GM12878 (cell line): Measurements from ENCODE around the gene TPM4. TPM values are rescaled to one million over a fixed set of nuclear protein-coding genes. Genes with fewer than 3 reads are reported as not detected.

ENCODE experiments used
- ATAC-seq: fragments of 200-7000 bp; cut with Tn5 transposase; 3 replicates; pipeline ENCODE4 v1.9.1; 2020; ENCODE audit warnings: mild to moderate bottlenecking, moderate library complexity
- BruUV-seq: library from RNA; stranded (reverse); fragments of 400-500 nt; replicated peaks from 2 replicates; lab custom pipeline; 2021; lab: Mats Ljungman, UMichigan
- CTCF ChIA-PET: fragments of 300-600 bp; sonication (Branson Sonifier 250); formaldehyde crosslinking; extraction: SDS; loops from one replicate; lab custom pipeline; 2021; ENCODE audit warnings: inconsistent platforms; lab: Yijun Ruan, JAX
- POLR2A ChIA-PET: fragments of 350-600 bp; formaldehyde crosslinking; extraction: SDS; loops from one replicate; lab custom pipeline; 2021; ENCODE audit warnings: inconsistent platforms; lab: Charles Lee
- RAD21 ChIA-PET: fragments of 300-600 bp; sonication (Branson Sonifier 250); formaldehyde crosslinking; loops from one replicate; lab custom pipeline; 2023; ENCODE audit warnings: antibody characterized with exemption; ENCODE audit not compliant: unreplicated experiment; lab: Charles Lee
- SMC1A ChIA-PET: fragments of 300-600 bp; sonication (Branson Sonifier 250); formaldehyde crosslinking; loops from one replicate; lab custom pipeline; 2023; ENCODE audit not compliant: unreplicated experiment, uncharacterized antibody; lab: Charles Lee
- DNase-seq: peaks from one replicate; pipeline ENCODE4 v3.0.0-alpha.2; 2011; ENCODE audit warnings: low read depth, low spot score
- FAIRE-seq: peaks from 3 replicates; lab custom pipeline; 2011; peaks lifted over from hg19 to GRCh38; lab: Jason Lieb, UNC
- H2AFZ ChIP-seq: 2 replicates; pipeline ENCODE4 v1.6.0; 2011; ENCODE audit warnings: low read depth, low read length, control low read depth; ENCODE audit not compliant: control insufficient read depth
- H3K27ac ChIP-seq: 2 replicates; pipeline ENCODE4 v1.5.1; 2011; ENCODE audit warnings: control low read depth; ENCODE audit not compliant: control insufficient read depth, insufficient read depth
- H3K27me3 ChIP-seq, 2 experiments: replicated peaks in 1 of 2; 2 replicates each; pipeline versions ENCODE4 v1.6.0 to v1.6.1; 2011; ENCODE audit warnings: low read length in 1 of 2; ENCODE audit not compliant: control insufficient read depth in 2 of 2, insufficient read depth in 2 of 2
- H3K36me3 ChIP-seq, 2 experiments: 2 replicates each; pipeline ENCODE4 v1.5.1; 2011; ENCODE audit warnings: low read length in 1 of 2; ENCODE audit not compliant: control insufficient read depth in 2 of 2, insufficient read depth in 2 of 2
- H3K4me1 ChIP-seq: 2 replicates; pipeline ENCODE4 v1.6.1; 2011; ENCODE audit warnings: mild to moderate bottlenecking, low read length, moderate library complexity, mixed read lengths; ENCODE audit not compliant: control insufficient read depth, insufficient read depth
- H3K4me2 ChIP-seq: 2 replicates; pipeline ENCODE4 v1.6.0; 2011; ENCODE audit warnings: control low read depth; ENCODE audit not compliant: control insufficient read depth, insufficient read depth
- H3K4me3 ChIP-seq: fragments of 200-600 bp; sonication (generic); 2 replicates; pipeline ENCODE4 v1.5.1; 2016
- H3K79me2 ChIP-seq: 2 replicates; pipeline ENCODE4 v1.6.0; 2011; ENCODE audit warnings: low read length; ENCODE audit not compliant: control insufficient read depth, insufficient read depth
- H3K9ac ChIP-seq: 2 replicates; pipeline ENCODE4 v1.8.0; 2011; ENCODE audit warnings: low read length, control low read depth, mixed read lengths; ENCODE audit not compliant: control insufficient read depth, insufficient read depth
- H3K9me3 ChIP-seq: replicated peaks from 3 replicates; pipeline ENCODE4 v1.5.1; 2011; ENCODE audit warnings: mild to moderate bottlenecking, low read length; ENCODE audit not compliant: control insufficient read depth, insufficient read depth
- H4K20me1 ChIP-seq: 2 replicates; pipeline ENCODE4 v1.6.0; 2011; ENCODE audit not compliant: control insufficient read depth, insufficient read depth
- ATF2 ChIP-seq: IDR thresholded peaks from 2 replicates; pipeline ENCODE4 v1.6.1; 2012; ENCODE audit warnings: low read length, inconsistent platforms
- PAX5 ChIP-seq: IDR thresholded peaks from 2 replicates; pipeline ENCODE4 v1.6.1; 2011; ENCODE audit warnings: low read depth, low read length, borderline replicate concordance
- RELA ChIP-seq: fragments of 450-650 bp; IDR thresholded peaks from 2 replicates; pipeline ENCODE4 v1.8.0; 2014; ENCODE audit warnings: borderline replicate concordance; ENCODE audit not compliant: partially characterized antibody
- SMC3 ChIP-seq: IDR thresholded peaks from 2 replicates; pipeline ENCODE4 v1.6.1; 2011; ENCODE audit warnings: low read length, improper control_type of control experiment, borderline replicate concordance
- ZBTB4 ChIP-seq: fragments of 450-650 bp; formaldehyde crosslinking; IDR thresholded peaks from 2 replicates; pipeline ENCODE4 v1.4.0; 2022; ENCODE audit warnings: mild to moderate bottlenecking, moderate library complexity
- WGBS: methylation state at CpG from one replicate; pipeline ENCODE4 v1.1.6; 2016; ENCODE audit warnings: low lambda C conversion rate; ENCODE audit not compliant: insufficient replicate concordance, insufficient coverage; ENCODE audit errors: missing lambda C conversion rate; 5-methylcytosine and 5-hydroxymethylcytosine counted together
- in situ Hi-C: fragments of 300-500 bp; cut with MboI; formaldehyde crosslinking; loops from 9 replicates; pipeline ENCODE4 v1.14.3; 2018; ENCODE audit warnings: mixed read lengths
- intact Hi-C: fragments of 100-400 bp; cut with micrococcal nuclease; formaldehyde crosslinking; loops from one replicate; pipeline ENCODE4 v1.14.2; 2022; ENCODE audit not compliant: unreplicated experiment
- polyA plus RNA-seq, 11 experiments: library from polyadenylated mRNA; depleted of rRNA in 4 of 11; unstranded in 6 of 11; stranded (reverse) in 5 of 11; fragments of >200 nt; fragmentation: Nextera tagmentation in 4 of 11; fragmentation: Illumina TruSeq in 1 of 11; extraction: Ambion mirVana in 4 of 11; extraction: Trizol in 1 of 11; gene quantifications; 1 replicate in 1 of 11; 2 replicates in 10 of 11; pipeline versions ENCODE4 v1.2.1 to v1.2.3, GENCODE V29; 2011 to 2016; ENCODE audit warnings: inconsistent platforms in 2 of 11, missing spikeins in 2 of 11, low read depth in 1 of 11
- total RNA-seq, 4 experiments: library from RNA; depleted of rRNA in 3 of 4; stranded (reverse); fragments of >200 nt in 3 of 4; fragmentation: Illumina TruSeq in 1 of 4; extraction: Trizol in 1 of 4; gene quantifications; 2 replicates each; pipeline versions ENCODE4 v1.2.1 to v1.2.3, GENCODE V29; 2013 to 2021
- TF ChIP-seq, protein P1 (sequence below): IDR thresholded peaks from 2 replicates; pipeline ENCODE4 v1.6.1; 2012; ENCODE audit warnings: mild to moderate bottlenecking, low read depth, low read length
- TF ChIP-seq, protein P2 (sequence below): fragments of 450-650 bp; conservative IDR thresholded peaks from 2 replicates; pipeline ENCODE4 v1.6.1; 2017; ENCODE audit warnings: mild to moderate bottlenecking, moderate library complexity
- TF ChIP-seq, protein P3 (sequence below): IDR thresholded peaks from 2 replicates; pipeline ENCODE4 v1.6.1; 2011; ENCODE audit warnings: borderline replicate concordance, low read depth, mild to moderate bottlenecking, moderate library complexity, mixed read lengths, low read length; ENCODE audit not compliant: insufficient read depth; ENCODE audit errors: extremely low read length
- TF ChIP-seq, protein P4 (sequence below): fragments of 450-650 bp; IDR thresholded peaks from 2 replicates; pipeline ENCODE4 v1.6.1; 2017; ENCODE audit warnings: borderline replicate concordance

Gene TPM4
- total and polyA plus RNA-seq, 10 of the 15 experiments (the other 5 are each of a cell fraction or from before 2014, with no cell fraction given): 183 to 620 (median 407) TPM

GRCh38 chr19:16133818-16134217, 57.5 kb downstream of the TPM4 start:
- in situ Hi-C loops: no loop called here
- peaks cover 34% of the 10 kb centered on the region for H3K4me1 ChIP-seq
- POLR2A ChIA-PET: interaction anchor here (0.6 to 5.4 kb wide), 5 partner anchors 10 to 1572 kb away, joined by 4 to 32 read pairs (median 5); partner anchors contain the start of gene HSH2D
- TF ChIP-seq, protein P1, sequence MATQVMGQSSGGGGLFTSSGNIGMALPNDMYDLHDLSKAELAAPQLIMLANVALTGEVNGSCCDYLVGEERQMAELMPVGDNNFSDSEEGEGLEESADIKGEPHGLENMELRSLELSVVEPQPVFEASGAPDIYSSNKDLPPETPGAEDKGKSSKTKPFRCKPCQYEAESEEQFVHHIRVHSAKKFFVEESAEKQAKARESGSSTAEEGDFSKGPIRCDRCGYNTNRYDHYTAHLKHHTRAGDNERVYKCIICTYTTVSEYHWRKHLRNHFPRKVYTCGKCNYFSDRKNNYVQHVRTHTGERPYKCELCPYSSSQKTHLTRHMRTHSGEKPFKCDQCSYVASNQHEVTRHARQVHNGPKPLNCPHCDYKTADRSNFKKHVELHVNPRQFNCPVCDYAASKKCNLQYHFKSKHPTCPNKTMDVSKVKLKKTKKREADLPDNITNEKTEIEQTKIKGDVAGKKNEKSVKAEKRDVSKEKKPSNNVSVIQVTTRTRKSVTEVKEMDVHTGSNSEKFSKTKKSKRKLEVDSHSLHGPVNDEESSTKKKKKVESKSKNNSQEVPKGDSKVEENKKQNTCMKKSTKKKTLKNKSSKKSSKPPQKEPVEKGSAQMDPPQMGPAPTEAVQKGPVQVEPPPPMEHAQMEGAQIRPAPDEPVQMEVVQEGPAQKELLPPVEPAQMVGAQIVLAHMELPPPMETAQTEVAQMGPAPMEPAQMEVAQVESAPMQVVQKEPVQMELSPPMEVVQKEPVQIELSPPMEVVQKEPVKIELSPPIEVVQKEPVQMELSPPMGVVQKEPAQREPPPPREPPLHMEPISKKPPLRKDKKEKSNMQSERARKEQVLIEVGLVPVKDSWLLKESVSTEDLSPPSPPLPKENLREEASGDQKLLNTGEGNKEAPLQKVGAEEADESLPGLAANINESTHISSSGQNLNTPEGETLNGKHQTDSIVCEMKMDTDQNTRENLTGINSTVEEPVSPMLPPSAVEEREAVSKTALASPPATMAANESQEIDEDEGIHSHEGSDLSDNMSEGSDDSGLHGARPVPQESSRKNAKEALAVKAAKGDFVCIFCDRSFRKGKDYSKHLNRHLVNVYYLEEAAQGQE: no peak
- TF ChIP-seq, protein P2, sequence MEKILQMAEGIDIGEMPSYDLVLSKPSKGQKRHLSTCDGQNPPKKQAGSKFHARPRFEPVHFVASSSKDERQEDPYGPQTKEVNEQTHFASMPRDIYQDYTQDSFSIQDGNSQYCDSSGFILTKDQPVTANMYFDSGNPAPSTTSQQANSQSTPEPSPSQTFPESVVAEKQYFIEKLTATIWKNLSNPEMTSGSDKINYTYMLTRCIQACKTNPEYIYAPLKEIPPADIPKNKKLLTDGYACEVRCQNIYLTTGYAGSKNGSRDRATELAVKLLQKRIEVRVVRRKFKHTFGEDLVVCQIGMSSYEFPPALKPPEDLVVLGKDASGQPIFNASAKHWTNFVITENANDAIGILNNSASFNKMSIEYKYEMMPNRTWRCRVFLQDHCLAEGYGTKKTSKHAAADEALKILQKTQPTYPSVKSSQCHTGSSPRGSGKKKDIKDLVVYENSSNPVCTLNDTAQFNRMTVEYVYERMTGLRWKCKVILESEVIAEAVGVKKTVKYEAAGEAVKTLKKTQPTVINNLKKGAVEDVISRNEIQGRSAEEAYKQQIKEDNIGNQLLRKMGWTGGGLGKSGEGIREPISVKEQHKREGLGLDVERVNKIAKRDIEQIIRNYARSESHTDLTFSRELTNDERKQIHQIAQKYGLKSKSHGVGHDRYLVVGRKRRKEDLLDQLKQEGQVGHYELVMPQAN: no peak
- TF ChIP-seq, protein P3, sequence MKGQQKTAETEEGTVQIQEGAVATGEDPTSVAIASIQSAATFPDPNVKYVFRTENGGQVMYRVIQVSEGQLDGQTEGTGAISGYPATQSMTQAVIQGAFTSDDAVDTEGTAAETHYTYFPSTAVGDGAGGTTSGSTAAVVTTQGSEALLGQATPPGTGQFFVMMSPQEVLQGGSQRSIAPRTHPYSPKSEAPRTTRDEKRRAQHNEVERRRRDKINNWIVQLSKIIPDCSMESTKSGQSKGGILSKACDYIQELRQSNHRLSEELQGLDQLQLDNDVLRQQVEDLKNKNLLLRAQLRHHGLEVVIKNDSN: no peak
- no peak for TF ChIP-seq PAX5
- no peak for TF ChIP-seq ATF2
- no peak for TF ChIP-seq RELA
- no peak for TF ChIP-seq SMC3
- TF ChIP-seq ZBTB4 (CRISPR knock-in tag): no peak
- TF ChIP-seq, protein P4, sequence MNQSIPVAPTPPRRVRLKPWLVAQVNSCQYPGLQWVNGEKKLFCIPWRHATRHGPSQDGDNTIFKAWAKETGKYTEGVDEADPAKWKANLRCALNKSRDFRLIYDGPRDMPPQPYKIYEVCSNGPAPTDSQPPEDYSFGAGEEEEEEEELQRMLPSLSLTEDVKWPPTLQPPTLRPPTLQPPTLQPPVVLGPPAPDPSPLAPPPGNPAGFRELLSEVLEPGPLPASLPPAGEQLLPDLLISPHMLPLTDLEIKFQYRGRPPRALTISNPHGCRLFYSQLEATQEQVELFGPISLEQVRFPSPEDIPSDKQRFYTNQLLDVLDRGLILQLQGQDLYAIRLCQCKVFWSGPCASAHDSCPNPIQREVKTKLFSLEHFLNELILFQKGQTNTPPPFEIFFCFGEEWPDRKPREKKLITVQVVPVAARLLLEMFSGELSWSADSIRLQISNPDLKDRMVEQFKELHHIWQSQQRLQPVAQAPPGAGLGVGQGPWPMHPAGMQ: no peak

More at GRCh38 chr19:16133818-16134217, 57.5 kb downstream of the TPM4 start:
- ATAC-seq (no peak; the same call in 2 of the 3 replicates), DNase-seq (no peak), FAIRE-seq (no peak)
- H3K4me3 ChIP-seq: no peak overlapping the region
- no peak overlapping the region for H2AFZ ChIP-seq
- H3K9me3 ChIP-seq: no peaks in the 10 kb centered on the region; the same call in 2 of the 3 replicates
- ChIA-PET SMC1A (interaction anchor here (0.6 to 1.6 kb wide), 6 partner anchors 10 to 92 kb away, joined by 3 to 6 read pairs (median 4); no protein-coding TSS in a partner anchor), CTCF (interaction anchor here (1.3 to 3.8 kb wide), 4 partner anchors 10 to 51 kb away, joined by 3 to 14 read pairs (median 6); partner anchors contain the start of genes FAM32A and HSH2D), RAD21 (interaction anchor here (1.0 kb wide), 1 partner anchor 11 kb away, joined by 3 read pairs; no protein-coding TSS in a partner anchor)
- peaks cover 27 to 35% of the 10 kb centered on the region in 2 experiments for H3K36me3 ChIP-seq
- no peaks in the 10 kb centered on the region; the same call in 1 of the 2 replicates for H3K79me2 ChIP-seq
- intact Hi-C loops: no loop called here
- H3K27me3 ChIP-seq: no peaks in the 10 kb centered on the region
- BruUV-seq: no TSS peak
- WGBS: 73% methylated on average over 4 of the region's 4 CpGs
- no peak overlapping the region for H3K9ac ChIP-seq
- H4K20me1 ChIP-seq: no peaks in the 10 kb centered on the region
- peak overlapping the region; percentile 29; the same call in 1 of the 2 replicates for H3K27ac ChIP-seq
- 0 out of 2 replicates have a peak overlapping the region, but pooled peaks have one; percentile 5 for H3K4me2 ChIP-seq
